ENCODE results near the gene CRB2. TPM values are rescaled to one million over a fixed set of nuclear protein-coding genes. Genes with fewer than 3 reads are reported as not detected.

The CRB2 gene
- total and polyA plus RNA-seq, 2 donors (not counting 3 experiments of a cell fraction or from before 2014, with no cell fraction given), result not detected

DNA sequence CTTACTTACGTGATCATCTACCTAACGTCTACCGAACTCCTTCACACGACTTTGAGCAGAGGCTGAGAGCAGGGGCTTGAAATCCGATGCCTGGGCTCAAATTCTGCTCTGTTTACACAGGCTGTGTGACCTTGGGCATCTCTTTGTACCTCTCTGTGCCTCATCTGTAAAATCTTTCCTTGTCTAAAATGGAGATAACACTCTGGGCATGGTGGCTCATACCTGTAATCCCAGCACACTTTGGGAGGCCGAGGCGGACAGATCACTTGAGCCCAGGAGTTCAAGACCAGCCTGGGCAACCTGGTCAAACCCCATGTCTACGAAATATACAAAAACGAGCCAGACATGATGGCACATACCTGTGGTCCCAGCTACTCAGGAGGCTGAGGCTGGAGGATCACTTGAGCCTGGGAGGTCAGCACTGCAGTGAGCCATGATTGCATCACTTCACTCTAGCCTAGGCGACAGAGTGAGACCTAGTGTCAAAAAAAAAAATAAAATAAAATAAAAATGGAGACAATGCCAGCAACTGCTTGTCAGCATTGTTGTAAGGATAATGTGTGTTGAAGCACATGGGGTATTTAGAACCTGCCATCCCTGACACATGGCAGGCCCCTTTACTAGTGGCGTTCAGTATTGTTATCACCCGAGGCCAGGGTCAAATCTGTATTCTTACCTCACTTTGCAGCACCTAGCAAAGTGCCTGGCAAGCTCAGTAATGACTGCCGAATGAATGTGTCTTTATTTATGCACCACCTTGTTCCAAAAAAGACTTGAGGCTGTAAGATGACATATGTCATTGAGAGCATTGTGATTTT, 32.6 kb upstream of the CRB2 start:
- CTCF ChIA-PET, result interaction anchor here (1.0 kb wide), 1 partner anchor 31 kb away, joined by 4 read pairs; no protein-coding TSS in a partner anchor
- Histone ChIP-seq H3K9ac (replicated peaks; ENCODE audit: extremely low read depth, insufficient read depth, low read length) (no peak overlapping the region), H3K4me1 (ENCODE audit: control insufficient read depth, extremely low read depth, insufficient read depth, low read length) (no peaks in the 10 kb centered on the region), H3K79me2 (ENCODE audit: control insufficient read depth, insufficient read depth, low read length) (no peaks in the 10 kb centered on the region), H3K4me2 (ENCODE audit: insufficient read depth, low read length) (no peak overlapping the region), H4K20me1 (replicated peaks; ENCODE audit: control insufficient read depth, extremely low read depth, insufficient read depth, low read length) (no peaks in the 10 kb centered on the region), H3K9me3 (replicated peaks; ENCODE audit: control insufficient read depth, insufficient read depth, low read length) (no peaks in the 10 kb centered on the region), H3K27me3 (ENCODE audit: control insufficient read depth in 2 of 2, insufficient read depth in 2 of 2, low read length in 2 of 2) (no peaks in the 10 kb centered on the region), H3K36me3 (ENCODE audit: control insufficient read depth in 2 of 2, extremely low read depth in 1 of 2, insufficient read depth in 2 of 2, low read length in 2 of 2) (no peaks in the 10 kb centered on the region), H2AFZ (ENCODE audit: low read depth, low read length) (no peak overlapping the region), H3K9me1 (replicated peaks; ENCODE audit: control insufficient read depth, extremely low read depth, insufficient read depth, low read length) (no peaks in the 10 kb centered on the region), H3K4me3 (replicated peaks in 1 of 3; ENCODE audit: insufficient read depth in 1 of 3, low read depth in 1 of 3, low read length in 3 of 3) (no peak overlapping the region), H3K27ac (ENCODE audit: insufficient read depth, low read depth, low read length) (no peak overlapping the region)
- dilution Hi-C loops (cut with MboI; ENCODE audit: extremely low pct_ligation_motif_present, low sequenced_read_pairs), result no loop called here
- DNase-seq (ENCODE audit: low read depth, low spot score) (no peak), FAIRE-seq (no peak)
- TF ChIP-seq, protein P1, sequence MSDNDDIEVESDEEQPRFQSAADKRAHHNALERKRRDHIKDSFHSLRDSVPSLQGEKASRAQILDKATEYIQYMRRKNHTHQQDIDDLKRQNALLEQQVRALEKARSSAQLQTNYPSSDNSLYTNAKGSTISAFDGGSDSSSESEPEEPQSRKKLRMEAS (IDR thresholded peaks at IDR 0.05; ENCODE audit: insufficient read depth, insufficient read length), result no peak
- TF ChIP-seq JUN (IDR thresholded peaks at IDR 0.05; ENCODE audit: borderline replicate concordance, insufficient read depth, insufficient read length, low read depth), result no peak
- TF ChIP-seq GATA2 (IDR thresholded peaks at IDR 0.05; ENCODE audit: insufficient read depth, insufficient read length, low read depth, low read length), result no peak
- no peak for TF ChIP-seq EZH2 (IDR thresholded peaks at IDR 0.05; ENCODE audit: borderline replicate concordance, low read depth, low read length, severe bottlenecking)
- no peak for TF ChIP-seq POLR2AphosphoS5 (IDR thresholded peaks at IDR 0.05; ENCODE audit: insufficient read depth, low read depth, low read length)
- TF ChIP-seq, protein P2, sequence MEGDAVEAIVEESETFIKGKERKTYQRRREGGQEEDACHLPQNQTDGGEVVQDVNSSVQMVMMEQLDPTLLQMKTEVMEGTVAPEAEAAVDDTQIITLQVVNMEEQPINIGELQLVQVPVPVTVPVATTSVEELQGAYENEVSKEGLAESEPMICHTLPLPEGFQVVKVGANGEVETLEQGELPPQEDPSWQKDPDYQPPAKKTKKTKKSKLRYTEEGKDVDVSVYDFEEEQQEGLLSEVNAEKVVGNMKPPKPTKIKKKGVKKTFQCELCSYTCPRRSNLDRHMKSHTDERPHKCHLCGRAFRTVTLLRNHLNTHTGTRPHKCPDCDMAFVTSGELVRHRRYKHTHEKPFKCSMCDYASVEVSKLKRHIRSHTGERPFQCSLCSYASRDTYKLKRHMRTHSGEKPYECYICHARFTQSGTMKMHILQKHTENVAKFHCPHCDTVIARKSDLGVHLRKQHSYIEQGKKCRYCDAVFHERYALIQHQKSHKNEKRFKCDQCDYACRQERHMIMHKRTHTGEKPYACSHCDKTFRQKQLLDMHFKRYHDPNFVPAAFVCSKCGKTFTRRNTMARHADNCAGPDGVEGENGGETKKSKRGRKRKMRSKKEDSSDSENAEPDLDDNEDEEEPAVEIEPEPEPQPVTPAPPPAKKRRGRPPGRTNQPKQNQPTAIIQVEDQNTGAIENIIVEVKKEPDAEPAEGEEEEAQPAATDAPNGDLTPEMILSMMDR (IDR thresholded peaks at IDR 0.05; ENCODE audit: extremely low read depth in 1 of 2, insufficient read depth in 1 of 2, low read depth in 1 of 2, low read length in 2 of 2), result no peak
- TF ChIP-seq FOS (IDR thresholded peaks at IDR 0.05; ENCODE audit: borderline replicate concordance, insufficient read depth, low read length), result no peak
- no peak for TF ChIP-seq POLR2A (IDR thresholded peaks at IDR 0.05; ENCODE audit: low read depth, low read length)
- TF ChIP-seq MYC (IDR thresholded peaks at IDR 0.05; ENCODE audit: low read depth, low read length), result no peak
- POLR2A ChIA-PET, result no interaction called here
- no TSS peak for BruUV-seq (replicated peaks)
- intact Hi-C loops (cut with micrococcal nuclease), result no loop called here
